Endothelial cell of umbilical vein (primary cell): ENCODE data around the gene OXTR. TPM values are rescaled to one million over a fixed set of nuclear protein-coding genes. Genes with fewer than 3 reads are reported as not detected.

ENCODE experiments used
- BruUV-seq: library from RNA; stranded (reverse); fragments of 400-500 nt; replicated peaks from 2 replicates; lab custom pipeline; 2021; lab: Mats Ljungman, UMichigan
- CTCF ChIA-PET: fragments of 300-600, 350-600 bp; sonication (Branson Sonifier 250); formaldehyde crosslinking; loops from one replicate; lab custom pipeline; 2021; ENCODE audit warnings: antibody characterized with exemption, inconsistent platforms; lab: Charles Lee
- POLR2A ChIA-PET: fragments of 300-600, 350-600 bp; sonication (Branson Sonifier 250); formaldehyde crosslinking; loops from one replicate; lab custom pipeline; 2021; ENCODE audit warnings: antibody characterized with exemption, inconsistent platforms; lab: Charles Lee
- DNase-seq: peaks from one replicate; pipeline ENCODE4 v3.0.0-alpha.2; 2011; ENCODE audit warnings: low read depth, low spot score
- FAIRE-seq: peaks from 2 replicates; lab custom pipeline; 2011; peaks lifted over from hg19 to GRCh38; lab: Jason Lieb, UNC
- H2AFZ ChIP-seq: 2 replicates; pipeline ENCODE4 v1.6.0; 2012; ENCODE audit warnings: low read depth, low read length, control low read depth, inconsistent platforms
- H3K27ac ChIP-seq: 2 replicates; pipeline ENCODE4 v1.5.1; 2011; ENCODE audit warnings: low read depth, mild to moderate bottlenecking, control low read depth, low read length, moderate library complexity; ENCODE audit not compliant: insufficient read depth
- H3K27me3 ChIP-seq, 2 experiments: 2 replicates each; pipeline versions ENCODE4 v1.6.0 to v1.6.1; 2011; ENCODE audit warnings: low read length in 2 of 2, mixed read lengths in 1 of 2; ENCODE audit not compliant: control insufficient read depth in 2 of 2, insufficient read depth in 2 of 2
- H3K36me3 ChIP-seq, 2 experiments: 2 replicates in 1 of 2; 3 replicates in 1 of 2; pipeline ENCODE4 v1.5.1; 2011; ENCODE audit warnings: low read length in 2 of 2, mild to moderate bottlenecking in 1 of 2, moderate library complexity in 1 of 2; ENCODE audit not compliant: control insufficient read depth in 2 of 2, insufficient read depth in 2 of 2; ENCODE audit errors: extremely low read depth in 1 of 2
- H3K4me1 ChIP-seq: 3 replicates; pipeline ENCODE4 v1.5.1; 2011; ENCODE audit warnings: mild to moderate bottlenecking, low read length; ENCODE audit not compliant: control insufficient read depth, insufficient read depth; ENCODE audit errors: extremely low read depth
- H3K4me2 ChIP-seq: 2 replicates; pipeline ENCODE4 v1.6.1; 2011; ENCODE audit warnings: low read length, control low read depth, mixed read lengths; ENCODE audit not compliant: insufficient read depth
- H3K4me3 ChIP-seq, 3 experiments: fragments of 200-600 bp in 1 of 3; sonication (generic), shearing (Covaris generic) in 1 of 3; replicated peaks in 1 of 3; 2 replicates each; pipeline ENCODE4 v1.5.1; 2011 to 2016; ENCODE audit warnings: control low read depth in 3 of 3, low read length in 3 of 3, mild to moderate bottlenecking in 2 of 3, inconsistent platforms in 1 of 3, low read depth in 1 of 3, moderate library complexity in 1 of 3; ENCODE audit not compliant: insufficient read depth in 1 of 3
- H3K79me2 ChIP-seq: 2 replicates; pipeline ENCODE4 v1.6.0; 2012; ENCODE audit warnings: low read length, inconsistent platforms; ENCODE audit not compliant: control insufficient read depth, insufficient read depth
- H3K9ac ChIP-seq: replicated peaks from 2 replicates; pipeline ENCODE3; 2011; ENCODE audit warnings: low read length, control low read depth; ENCODE audit not compliant: insufficient read depth; ENCODE audit errors: extremely low read depth
- H3K9me1 ChIP-seq: replicated peaks from 3 replicates; pipeline ENCODE4 v1.6.0; 2011; ENCODE audit warnings: mild to moderate bottlenecking, low read length; ENCODE audit not compliant: control insufficient read depth, insufficient read depth; ENCODE audit errors: extremely low read depth
- H3K9me3 ChIP-seq: replicated peaks from 2 replicates; pipeline ENCODE4 v1.5.1; 2012; ENCODE audit warnings: low read length, inconsistent platforms; ENCODE audit not compliant: control insufficient read depth, insufficient read depth
- H4K20me1 ChIP-seq: replicated peaks from 2 replicates; pipeline ENCODE3; 2011; ENCODE audit warnings: mild to moderate bottlenecking, low read length; ENCODE audit not compliant: control insufficient read depth, insufficient read depth; ENCODE audit errors: extremely low read depth
- EZH2 ChIP-seq: IDR thresholded peaks from 2 replicates; pipeline ENCODE4 v1.6.1; 2012; ENCODE audit warnings: borderline replicate concordance, low read depth, mild to moderate bottlenecking, moderate library complexity, low read length, inconsistent platforms; ENCODE audit not compliant: severe bottlenecking
- FOS ChIP-seq: IDR thresholded peaks from 2 replicates; pipeline ENCODE4 v1.6.1; 2011; ENCODE audit warnings: mild to moderate bottlenecking, low read length, moderate library complexity, borderline replicate concordance; ENCODE audit not compliant: insufficient read depth
- GATA2 ChIP-seq: IDR thresholded peaks from 2 replicates; pipeline ENCODE4 v1.7.0; 2011; ENCODE audit warnings: low read depth, mild to moderate bottlenecking, moderate library complexity, mixed read lengths, low read length; ENCODE audit not compliant: insufficient read length, insufficient read depth
- JUN ChIP-seq: IDR thresholded peaks from 2 replicates; pipeline ENCODE4 v1.6.1; 2011; ENCODE audit warnings: borderline replicate concordance, low read depth; ENCODE audit not compliant: insufficient read length, insufficient read depth
- MYC ChIP-seq: IDR thresholded peaks from one replicate; pipeline ENCODE4 v1.6.1; 2011; ENCODE audit warnings: mild to moderate bottlenecking, low read depth, low read length
- POLR2A ChIP-seq: IDR thresholded peaks from 2 replicates; pipeline ENCODE4 v1.6.1; 2012; ENCODE audit warnings: low read depth, mild to moderate bottlenecking, control low read depth, low read length
- POLR2AphosphoS5 ChIP-seq: IDR thresholded peaks from 2 replicates; pipeline ENCODE4 v1.6.1; 2012; ENCODE audit warnings: low read depth, mild to moderate bottlenecking, control low read depth, low read length, moderate library complexity; ENCODE audit not compliant: insufficient read depth
- dilution Hi-C: fragments of 300-500 bp; cut with MboI; formaldehyde crosslinking; loops from one replicate; pipeline ENCODE4 v1.15.0; 2019; ENCODE audit warnings: low sequenced_read_pairs; ENCODE audit not compliant: extremely low pct_ligation_motif_present
- intact Hi-C: fragments of 100-400 bp; cut with micrococcal nuclease; formaldehyde crosslinking; loops from one replicate; pipeline ENCODE4 v1.10.0; 2022
- polyA plus RNA-seq, 4 experiments: library from polyadenylated mRNA; depleted of rRNA in 3 of 4; stranded (reverse) in 3 of 4; unstranded in 1 of 4; fragments of >200 nt; gene quantifications; 2 replicates each; pipeline versions ENCODE4 v1.2.1 to v1.2.3, GENCODE V29; 2011 to 2012; ENCODE audit warnings: missing spikeins in 1 of 4
- total RNA-seq: library from RNA; stranded (reverse); gene quantifications from 2 replicates; pipeline ENCODE4 v1.2.3, GENCODE V29; 2021
- TF ChIP-seq, protein P1 (sequence below), 2 donors: IDR thresholded peaks; 1 replicate in 1 of 2; 2 replicates in 1 of 2; pipeline ENCODE4 v1.5.1; 2011; ENCODE audit warnings: low read length in 2 of 2, mild to moderate bottlenecking in 2 of 2, moderate library complexity in 2 of 2, control low read depth in 1 of 2, inconsistent platforms in 1 of 2, low read depth in 1 of 2; ENCODE audit not compliant: insufficient read depth in 1 of 2; ENCODE audit errors: extremely low read depth in 1 of 2
- TF ChIP-seq, protein P2 (sequence below): IDR thresholded peaks from 2 replicates; pipeline ENCODE4 v1.6.1; 2011; ENCODE audit not compliant: insufficient read depth, insufficient read length

OXTR gene
- total and polyA plus RNA-seq, 2 donors (not counting 3 experiments of a cell fraction or from before 2014, with no cell fraction given) = 0.12 to 0.40 TPM

- no peaks in the 10 kb centered on the region for H4K20me1 ChIP-seq
- intact Hi-C loops = no loop called here
- ChIA-PET CTCF (interaction anchor here (1.5 kb wide), 1 partner anchor 13 kb away, joined by 7 read pairs; the partner anchor contains the start of gene OXTR), POLR2A (no interaction called here)
- no peaks in the 10 kb centered on the region for H3K4me1 ChIP-seq
- H3K79me2 ChIP-seq = no peaks in the 10 kb centered on the region
- no peaks in the 10 kb centered on the region for H3K36me3 ChIP-seq
- H3K27ac ChIP-seq = no peak overlapping the region
- no peak for FAIRE-seq
- TF ChIP-seq POLR2A (no peak), POLR2AphosphoS5 (no peak), EZH2 (no peak), FOS (no peak), JUN (no peak), GATA2 (no peak), MYC (no peak)
- TF ChIP-seq, protein P1, sequence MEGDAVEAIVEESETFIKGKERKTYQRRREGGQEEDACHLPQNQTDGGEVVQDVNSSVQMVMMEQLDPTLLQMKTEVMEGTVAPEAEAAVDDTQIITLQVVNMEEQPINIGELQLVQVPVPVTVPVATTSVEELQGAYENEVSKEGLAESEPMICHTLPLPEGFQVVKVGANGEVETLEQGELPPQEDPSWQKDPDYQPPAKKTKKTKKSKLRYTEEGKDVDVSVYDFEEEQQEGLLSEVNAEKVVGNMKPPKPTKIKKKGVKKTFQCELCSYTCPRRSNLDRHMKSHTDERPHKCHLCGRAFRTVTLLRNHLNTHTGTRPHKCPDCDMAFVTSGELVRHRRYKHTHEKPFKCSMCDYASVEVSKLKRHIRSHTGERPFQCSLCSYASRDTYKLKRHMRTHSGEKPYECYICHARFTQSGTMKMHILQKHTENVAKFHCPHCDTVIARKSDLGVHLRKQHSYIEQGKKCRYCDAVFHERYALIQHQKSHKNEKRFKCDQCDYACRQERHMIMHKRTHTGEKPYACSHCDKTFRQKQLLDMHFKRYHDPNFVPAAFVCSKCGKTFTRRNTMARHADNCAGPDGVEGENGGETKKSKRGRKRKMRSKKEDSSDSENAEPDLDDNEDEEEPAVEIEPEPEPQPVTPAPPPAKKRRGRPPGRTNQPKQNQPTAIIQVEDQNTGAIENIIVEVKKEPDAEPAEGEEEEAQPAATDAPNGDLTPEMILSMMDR (IDR thresholded peaks at IDR 0.05; ENCODE audit: extremely low read depth in 1 of 2, insufficient read depth in 1 of 2, low read depth in 1 of 2, low read length in 2 of 2) = no peak
- TF ChIP-seq, protein P2, sequence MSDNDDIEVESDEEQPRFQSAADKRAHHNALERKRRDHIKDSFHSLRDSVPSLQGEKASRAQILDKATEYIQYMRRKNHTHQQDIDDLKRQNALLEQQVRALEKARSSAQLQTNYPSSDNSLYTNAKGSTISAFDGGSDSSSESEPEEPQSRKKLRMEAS = no peak
- H3K4me2 ChIP-seq = no peak overlapping the region
- no peaks in the 10 kb centered on the region for H3K27me3 ChIP-seq
- no peak overlapping the region for H3K9ac ChIP-seq
- no peak overlapping the region for H3K4me3 ChIP-seq
- no TSS peak for BruUV-seq
- H3K9me3 ChIP-seq = no peaks in the 10 kb centered on the region
- H2AFZ ChIP-seq = no peak overlapping the region
- dilution Hi-C loops = no loop called here
- no peaks in the 10 kb centered on the region for H3K9me1 ChIP-seq
- DNase-seq = no peak
Observed at GRCh38 chr3:8756671-8757070, 12.7 kb downstream of the OXTR start.
